ENCODE data around the gene WDR54.

Gene WDR54

GRCh38 chr2:74458938-74459363 lies 37.4 kb downstream of the WDR54 start:
- Histone ChIP-seq H3K4me3 (ENCODE audit: low read depth, low read length) (peak overlapping the region; percentile 82), H3K9me3 (ENCODE audit: control insufficient read depth, insufficient read depth, low read depth, low read length) (no peaks in the 10 kb centered on the region), H3K27ac (ENCODE audit: extremely low read depth, low read depth, low read length) (peak overlapping the region; percentile 56; the same call in 1 of the 2 replicates), H3K4me1 (ENCODE audit: control insufficient read depth, insufficient read depth, low read length) (peaks cover 5% of the 10 kb centered on the region), H3K36me3 (ENCODE audit: control insufficient read depth in 2 of 2, insufficient read depth in 1 of 2, low read length in 2 of 2) (peaks cover 0 to 35% of the 10 kb centered on the region in 2 experiments; a peak in 1 of 3 replicates)
- CTCF ChIA-PET = interaction anchor here (0.6 to 1.1 kb wide), 2 partner anchors 8 to 1822 kb away, joined by 3 read pairs; no protein-coding TSS in a partner anchor
- POLR2A ChIA-PET = interaction anchor here (0.5 to 3.8 kb wide), 20 partner anchors 8 to 104 kb away, joined by 3 to 44 read pairs (median 6); partner anchors contain the start of genes AUP1, C2orf81, CCDC142 and HTRA2
- TF ChIP-seq ZNF350 (tag by site-specific recombination; IDR thresholded peaks at IDR 0.05) = no peak
- no peak for TF ChIP-seq ZNF473 (tag by site-specific recombination; IDR thresholded peaks at IDR 0.05)
- TF ChIP-seq ZNF513 (tag by site-specific recombination; IDR thresholded peaks at IDR 0.05) = no peak
- no peak for TF ChIP-seq ZBTB44 (tag by site-specific recombination; IDR thresholded peaks at IDR 0.05)
- no peak for TF ChIP-seq RBAK (tag by site-specific recombination; IDR thresholded peaks at IDR 0.05)
- no peak for TF ChIP-seq ZBTB20 (tag by site-specific recombination; IDR thresholded peaks at IDR 0.05)
- TF ChIP-seq ZBTB11 (tag by site-specific recombination; conservative IDR thresholded peaks at IDR 0.05; ENCODE audit: low read depth) = no peak
- TF ChIP-seq ZNF292 (tag by site-specific recombination; IDR thresholded peaks at IDR 0.05; ENCODE audit: borderline replicate concordance, low read depth) = no peak
- TF ChIP-seq PRDM6 (tag by site-specific recombination; IDR thresholded peaks at IDR 0.05) = no peak
- TF ChIP-seq ZNF132 (tag by site-specific recombination; IDR thresholded peaks at IDR 0.05; ENCODE audit: borderline replicate concordance) = no peak
- no peak for TF ChIP-seq ZNF530 (tag by site-specific recombination; IDR thresholded peaks at IDR 0.05; ENCODE audit: low read depth)
- TF ChIP-seq SCRT2 (tag by site-specific recombination; IDR thresholded peaks at IDR 0.05) = no peak
- TF ChIP-seq ZNF248 (tag by site-specific recombination; IDR thresholded peaks at IDR 0.05) = no peak
- TF ChIP-seq PRDM2 (tag by site-specific recombination; IDR thresholded peaks at IDR 0.05; ENCODE audit: borderline replicate concordance) = no peak
- TF ChIP-seq ZNF544 (tag by site-specific recombination; IDR thresholded peaks at IDR 0.05) = no peak
- TF ChIP-seq HOXC10 (CRISPR knock-in tag; IDR thresholded peaks at IDR 0.05) = no peak
- TF ChIP-seq ZFHX2 (tag by site-specific recombination; conservative IDR thresholded peaks at IDR 0.05) = no peak
